GM21825 (cell line): Measurements from ENCODE around the gene GADD45G.

Experiments used
- ATAC-seq: cut with Tn5 transposase; IDR thresholded peaks from one replicate; pipeline ENCODE4 v1.9.1; 2021; ENCODE audit warnings: mild to moderate bottlenecking, moderate library complexity; ENCODE audit not compliant: unreplicated experiment

The GADD45G gene

GRCh38 chr9:89648247-89649000 is 43.6 kb downstream of the GADD45G start:
- no peak for ATAC-seq

- no peak for ATAC-seq
Observed at GRCh38 chr9:89649039-89649691, 44.4 kb downstream of the GADD45G start.

- no peak for ATAC-seq
Observed at GRCh38 chr9:89654025-89654662, 49.3 kb downstream of the GADD45G start.

GRCh38 chr9:89655056-89655989 is 50.5 kb downstream of the GADD45G start:
- ATAC-seq: no peak
